RKO (cell line): ENCODE measurements around the gene ARHGAP26.
"Not testable (repeated sequence)": the region's sequence is repeated elsewhere in the genome, so short reads cannot be mapped to it uniquely, and the experiment has no call there.

Source experiments
- DNase-seq: peaks from one replicate; pipeline ENCODE4 v3.0.0-alpha.2; 2016; ENCODE audit warnings: low spot score

ARHGAP26 gene

GRCh38 chr5:142984525-142984924, 214.3 kb downstream of the ARHGAP26 start:
- no peak for DNase-seq

DNA sequence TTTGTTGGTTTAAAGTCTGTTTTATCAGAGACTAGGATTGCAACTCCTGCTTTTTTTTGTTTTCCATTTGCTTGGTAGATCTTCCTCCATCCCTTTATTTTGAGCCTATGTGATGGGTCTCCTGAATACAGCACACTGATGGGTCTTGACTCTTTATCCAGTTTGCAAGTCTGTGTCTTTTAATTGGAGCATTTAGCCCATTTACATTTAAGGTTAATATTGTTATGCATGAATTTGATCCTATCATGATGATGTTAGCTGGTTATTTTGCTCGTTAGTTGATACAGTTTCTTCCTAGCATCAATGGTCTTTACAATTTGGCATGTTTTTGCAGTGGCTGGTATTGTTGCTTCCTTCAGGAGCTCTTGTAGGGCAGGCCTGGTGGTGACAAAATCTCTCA, 219.1 kb downstream of the ARHGAP26 start:
- DNase-seq, result not testable (repeated sequence)

DNA sequence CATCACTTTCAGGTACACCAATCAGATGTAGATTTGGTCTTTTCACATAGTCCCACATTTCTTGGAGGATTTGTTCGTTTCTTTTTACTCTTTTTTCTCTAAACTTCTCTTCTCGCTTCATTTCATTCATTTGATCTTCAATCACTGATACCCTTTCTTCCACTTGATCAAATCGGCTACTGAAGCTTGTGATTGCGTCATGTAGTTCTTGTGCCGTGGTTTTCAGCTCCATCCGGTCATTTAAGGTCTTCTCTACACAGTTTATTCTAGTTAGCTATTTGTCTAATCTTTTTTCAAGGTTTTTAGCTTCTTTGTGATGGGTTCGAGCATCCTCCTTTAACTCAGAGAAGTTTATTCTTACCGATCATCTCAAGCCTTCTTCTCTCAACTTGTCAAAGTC, 219.9 kb downstream of the ARHGAP26 start:
- not testable (repeated sequence) for DNase-seq

- DNase-seq, result no peak
Observed at GRCh38 chr5:142994218-142994617, 224.0 kb downstream of the ARHGAP26 start.

GRCh38 chr5:142995621-142996020, 225.4 kb downstream of the ARHGAP26 start:
- DNase-seq, result not testable (repeated sequence)

- no peak for DNase-seq
Observed at GRCh38 chr5:142997591-142997990, 227.4 kb downstream of the ARHGAP26 start.

DNA sequence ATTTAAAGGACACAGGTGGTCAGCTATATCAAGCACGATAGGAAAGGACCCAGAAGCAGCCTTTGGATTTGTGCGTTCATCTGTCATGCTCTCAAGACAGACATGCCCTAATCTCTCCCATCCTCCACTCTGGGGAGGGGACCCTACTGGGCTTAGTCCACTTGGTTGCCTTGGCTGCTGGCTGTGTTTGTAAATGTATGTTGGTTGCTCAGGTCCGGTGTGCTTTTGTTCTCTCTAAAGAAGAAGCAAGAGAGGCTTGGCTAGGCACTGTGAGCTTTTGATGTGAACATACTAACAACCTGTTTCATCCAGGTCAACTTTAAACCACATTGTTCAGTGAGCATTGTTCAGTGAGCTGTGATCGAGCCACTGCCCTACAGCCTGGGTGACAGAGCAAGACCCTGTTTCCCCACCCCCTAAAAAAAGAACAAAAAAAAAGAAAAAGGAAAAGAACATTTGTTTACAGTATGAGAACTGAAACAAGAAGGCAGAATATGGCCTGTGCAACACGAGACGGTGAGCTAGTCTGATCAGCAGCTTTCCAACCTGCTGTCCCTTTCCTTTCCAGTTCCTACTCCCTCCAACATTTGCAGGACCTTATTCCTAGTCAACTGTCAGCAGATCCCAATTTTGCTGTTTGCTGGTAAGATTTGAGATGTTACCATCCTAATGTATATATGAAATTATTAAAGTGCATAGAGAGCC, 228.3 kb downstream of the ARHGAP26 start:
- DNase-seq, result no peak

DNA sequence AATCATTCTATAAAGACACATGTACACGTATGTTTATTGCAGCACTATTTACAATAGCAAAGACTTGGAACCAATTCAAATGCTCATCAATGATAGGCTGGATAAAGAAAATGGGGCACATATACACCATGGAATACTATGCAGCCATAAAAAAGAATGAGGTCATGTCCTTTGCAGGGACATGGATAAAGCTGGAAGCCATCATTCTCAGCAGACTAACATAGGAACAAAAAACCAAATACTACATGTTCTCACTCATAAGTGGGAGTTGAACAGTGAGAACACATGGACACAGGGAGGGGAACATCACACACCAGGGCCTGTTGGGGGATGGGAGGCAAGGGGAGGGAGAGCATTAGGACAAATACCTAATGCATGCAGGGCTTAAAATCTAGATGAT, 230.4 kb downstream of the ARHGAP26 start:
- not testable (repeated sequence) for DNase-seq

GRCh38 chr5:143001764-143002351, 231.7 kb downstream of the ARHGAP26 start:
- DNase-seq, result no peak

DNA sequence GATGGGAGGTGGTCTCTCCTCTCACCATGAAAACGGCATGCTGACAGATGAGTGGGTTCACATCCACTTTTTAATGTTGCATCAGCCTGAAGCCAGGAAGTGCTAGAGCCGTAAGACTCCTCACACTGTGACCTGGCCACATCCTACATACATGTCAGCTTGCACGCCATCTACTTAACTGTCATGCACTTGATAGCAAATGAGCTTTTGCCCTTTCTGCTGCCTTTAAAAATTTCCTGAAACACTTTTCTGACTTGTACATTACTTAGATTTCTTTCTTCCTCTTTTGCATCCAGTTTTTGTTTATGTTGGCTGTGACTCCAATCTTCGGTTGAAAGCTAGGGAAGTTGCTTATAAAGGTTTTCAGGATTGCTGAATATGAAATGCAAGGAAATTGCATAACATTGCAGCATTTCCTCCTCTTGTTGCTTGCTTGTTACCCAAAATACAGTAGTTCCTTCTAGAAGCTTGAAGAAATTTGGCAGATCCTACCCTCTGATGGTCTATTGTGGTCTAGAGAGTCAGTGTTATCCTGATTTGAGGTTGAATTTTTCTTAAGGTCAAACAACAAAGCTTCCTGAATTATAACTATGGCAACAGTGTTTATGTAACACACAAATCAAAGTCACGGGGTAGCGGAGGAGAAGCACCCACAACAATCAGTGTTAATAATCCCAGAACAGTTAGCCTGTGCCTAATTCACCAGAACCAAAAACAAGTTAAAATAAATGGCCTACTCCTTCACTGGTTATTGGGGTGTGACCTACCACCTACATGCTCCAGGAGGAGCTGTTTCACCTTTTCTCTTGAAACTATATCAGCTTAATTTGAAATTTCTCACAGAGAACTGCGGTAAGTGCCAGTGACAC, 232.5 kb downstream of the ARHGAP26 start:
- DNase-seq, result peak; percentile 27

- no peak for DNase-seq
Observed at GRCh38 chr5:143003328-143003636, 233.1 kb downstream of the ARHGAP26 start.

DNA sequence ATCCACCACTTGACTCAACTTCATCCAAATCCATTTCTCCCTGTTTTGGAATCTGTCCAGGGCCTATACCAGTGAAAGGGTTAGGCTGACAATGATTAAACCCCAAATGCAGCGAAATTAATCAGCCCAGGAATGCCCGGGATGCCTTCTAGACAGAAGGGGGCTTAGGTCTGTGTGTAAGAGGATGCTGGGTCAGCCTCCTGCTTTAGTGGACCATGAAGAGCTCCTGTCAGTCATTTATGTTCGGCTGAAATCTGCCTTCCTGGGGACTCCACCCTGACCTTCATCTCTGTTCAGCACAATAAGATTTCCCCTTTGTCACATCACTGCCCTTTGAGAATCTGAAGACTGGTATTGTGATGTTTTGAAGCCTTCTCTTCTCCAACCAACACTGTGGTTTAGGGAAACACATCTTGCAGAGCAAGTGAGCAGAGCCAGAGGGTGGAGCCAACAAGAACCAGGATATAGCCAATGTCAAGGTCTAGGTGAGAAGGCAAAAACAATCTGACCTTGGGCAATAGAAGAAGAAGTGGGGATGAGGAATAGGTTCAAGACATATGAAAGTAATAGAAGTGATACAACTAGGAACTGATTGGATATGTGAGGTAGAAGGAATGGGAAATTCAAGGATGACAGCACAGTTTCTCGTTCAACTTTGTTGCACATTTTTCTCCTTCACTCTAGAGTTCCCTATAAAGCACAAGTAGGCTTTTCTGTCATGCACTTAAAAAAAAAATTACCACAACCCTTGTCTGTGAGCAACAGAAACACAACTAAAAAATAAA, 234.4 kb downstream of the ARHGAP26 start:
- DNase-seq, result no peak

DNA sequence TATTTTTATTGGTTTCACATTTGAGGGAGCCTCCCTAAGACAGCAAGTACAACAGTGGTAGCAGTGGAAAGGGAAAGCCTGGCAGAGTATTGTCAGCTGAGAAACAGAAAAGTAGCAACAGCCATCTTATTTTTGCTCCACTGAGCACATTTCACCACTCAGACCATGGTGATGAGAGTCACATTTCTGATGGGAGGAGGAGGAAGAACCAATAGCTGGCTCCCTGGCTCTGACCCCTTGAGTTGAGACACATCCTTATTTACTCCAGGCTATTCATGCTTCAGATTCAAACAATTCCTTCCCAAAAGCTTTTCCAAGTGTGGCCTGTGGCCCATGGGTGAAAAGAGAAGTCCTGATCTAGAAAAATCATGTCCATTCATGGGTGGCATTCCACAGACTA, 236.3 kb downstream of the ARHGAP26 start:
- no peak for DNase-seq

- no peak for DNase-seq
Observed at GRCh38 chr5:143008032-143008431, 237.9 kb downstream of the ARHGAP26 start.

DNA sequence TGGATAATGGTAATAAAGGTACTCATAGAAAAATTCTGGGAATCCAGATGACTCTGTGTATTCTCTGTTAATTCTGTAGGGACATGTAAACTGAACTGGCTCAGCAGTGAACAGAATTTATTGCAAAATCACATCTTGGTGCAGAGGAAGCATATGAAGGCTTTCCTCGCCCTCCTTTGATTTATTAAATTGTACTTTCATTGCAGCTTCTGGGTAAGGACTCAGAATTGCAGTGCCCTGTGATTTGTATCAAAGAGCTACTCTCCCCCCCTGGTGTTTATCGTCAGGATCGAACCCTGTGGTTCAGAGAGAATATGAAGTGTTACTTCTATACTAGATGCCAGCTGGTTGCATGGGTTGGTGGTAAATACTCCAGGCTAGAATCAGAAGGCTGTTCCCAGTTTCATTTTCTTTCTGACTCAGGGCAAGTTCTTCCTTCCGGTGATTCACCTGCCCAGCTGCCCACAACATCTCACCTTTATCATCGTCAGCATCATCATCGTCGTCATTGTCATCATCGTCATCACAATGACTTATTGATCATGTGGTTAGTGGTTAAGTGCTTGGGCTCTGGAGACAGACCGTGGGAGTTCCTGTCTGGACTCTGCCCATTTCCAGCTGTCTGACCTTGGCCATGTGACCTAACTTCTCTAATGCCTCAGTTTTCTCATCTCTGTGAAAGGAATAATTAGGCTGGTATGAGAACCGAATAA, 238.8 kb downstream of the ARHGAP26 start:
- peak; percentile 96 for DNase-seq

GRCh38 chr5:143010351-143010750, 240.2 kb downstream of the ARHGAP26 start:
- DNase-seq, result no peak

- no peak for DNase-seq
Observed at GRCh38 chr5:143011585-143011984, 241.4 kb downstream of the ARHGAP26 start.

- no peak for DNase-seq
Observed at GRCh38 chr5:143013176-143013891, 243.2 kb downstream of the ARHGAP26 start.

DNA sequence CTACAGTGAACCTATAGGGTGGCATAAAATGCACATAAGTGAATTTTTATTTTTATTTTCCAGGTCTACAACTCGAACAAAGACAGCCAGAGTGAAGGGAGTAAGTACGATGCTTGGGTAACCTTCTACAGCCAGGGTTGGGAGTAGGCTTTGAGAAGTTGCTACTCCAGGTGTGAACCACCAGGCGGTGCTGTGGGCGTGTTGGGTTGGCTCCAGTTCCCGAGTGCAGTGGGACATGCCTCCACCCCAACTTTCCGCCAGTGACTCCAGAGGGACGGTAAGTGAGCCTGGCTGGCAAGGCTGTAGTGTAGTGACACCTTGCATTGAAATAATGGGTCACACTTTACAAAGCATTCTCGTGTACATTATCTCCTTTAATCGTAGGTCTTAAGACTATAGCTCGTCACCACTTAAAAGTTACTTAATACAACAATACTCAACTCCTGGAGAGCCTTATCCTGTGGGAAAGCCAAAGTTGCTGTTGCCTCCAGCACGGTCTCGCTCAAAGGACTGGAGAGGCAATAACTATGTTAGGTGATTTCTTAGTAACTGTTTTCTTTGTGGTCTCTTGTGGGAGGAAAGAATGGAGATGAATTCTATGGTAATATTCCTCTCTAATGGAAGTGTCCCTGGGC, 244.0 kb downstream of the ARHGAP26 start:
- DNase-seq, result peak; percentile 14

GRCh38 chr5:143016777-143017516, 246.8 kb downstream of the ARHGAP26 start:
- DNase-seq, result no peak
